Heart left ventricle (tissue), 16 donors: ENCODE measurements around the gene DOCK4. TPM values are rescaled to one million over a fixed set of nuclear protein-coding genes. Genes with fewer than 3 reads are reported as not detected.

ENCODE experiments used
- ATAC-seq, 4 donors: fragments of 200-7000 bp; cut with Tn5 transposase; one replicate each; pipeline ENCODE4 v1.9.1; 2020 to 2022; ENCODE audit warnings: moderate library complexity in 4 of 4, mild to moderate bottlenecking in 3 of 4, moderate number of reproducible peaks in 1 of 4
- DNase-seq, 5 donors: peaks; one replicate each; pipeline ENCODE4 v3.0.0-alpha.2; 2020
- H3K27ac ChIP-seq, 12 donors: fragments of 200-600 bp; sonication (generic) in 4 of 12; one replicate each; pipeline versions ENCODE4 v1.5.0 to v1.8.0; 2016 to 2022; ENCODE audit warnings: mild to moderate bottlenecking in 2 of 12
- H3K27me3 ChIP-seq, 9 donors: fragments of 200-600 bp; sonication (generic) in 2 of 9; one replicate each; pipeline versions ENCODE4 v1.5.1 to v1.8.0; 2016 to 2022; ENCODE audit warnings: mild to moderate bottlenecking in 3 of 9
- H3K36me3 ChIP-seq, 9 donors: fragments of 200-600 bp; sonication (generic) in 2 of 9; one replicate each; pipeline versions ENCODE4 v1.5.0 to v1.8.0; 2018 to 2022; ENCODE audit warnings: mild to moderate bottlenecking in 2 of 9
- H3K4me1 ChIP-seq, 12 donors: fragments of 200-600 bp; sonication (generic) in 4 of 12; one replicate each; pipeline versions ENCODE4 v1.5.0 to v1.8.0; 2016 to 2022; ENCODE audit warnings: mild to moderate bottlenecking in 3 of 12
- H3K4me3 ChIP-seq, 12 donors: fragments of 200-600 bp; sonication (generic) in 4 of 12; one replicate each; pipeline versions ENCODE4 v1.5.0 to v1.8.0; 2017 to 2022; ENCODE audit warnings: mild to moderate bottlenecking in 9 of 12, moderate library complexity in 4 of 12
- H3K9me3 ChIP-seq, 12 donors: fragments of 200-600 bp; sonication (generic) in 4 of 12; one replicate each; pipeline versions ENCODE4 v1.5.0 to v1.8.0; 2016 to 2022; ENCODE audit warnings: mild to moderate bottlenecking in 1 of 12
- CTCF ChIP-seq, 12 donors: fragments of 200-600 bp; sonication (generic) in 4 of 12; IDR thresholded peaks; one replicate each; pipeline versions ENCODE4 v1.5.0 to v1.8.0; 2018 to 2022; ENCODE audit warnings: antibody characterized with exemption in 12 of 12, mild to moderate bottlenecking in 5 of 12
- POLR2A ChIP-seq, 2 donors: fragments of 450-650 bp; IDR thresholded peaks; one replicate each; pipeline ENCODE4 v1.6.1; 2017; ENCODE audit warnings: antibody characterized with exemption in 2 of 2, mild to moderate bottlenecking in 2 of 2, moderate library complexity in 2 of 2
- WGBS, 4 donors: extraction: QIAGEN DNeasy Blood & Tissue Kit in 2 of 4; methylation state at CpG; one replicate each; pipeline versions ENCODE4 v1.1.5 to v1.1.7; 2013 to 2018; 5-methylcytosine and 5-hydroxymethylcytosine counted together
- intact Hi-C, 10 donors: fragments of 100-400 bp; cut with DNase I; formaldehyde crosslinking; loops; one replicate each; pipeline versions ENCODE4 v1.11.1 to v1.14.2; 2022
- polyA plus RNA-seq, 2 donors: library from polyadenylated mRNA; stranded (reverse); fragments of 200-250 nt; gene quantifications; one replicate each; pipeline ENCODE4 v1.2.3, GENCODE V29; 2013
- total RNA-seq, 9 donors: library from RNA; depleted of rRNA in 2 of 9; stranded (reverse); fragments of >200 nt in 2 of 9; fragmentation: NEBNext Ultra II Directional in 3 of 9; extraction: Animal tissue kit (Norgen Biotek cat#: 25700) in 3 of 9; gene quantifications; one replicate each; pipeline versions ENCODE4 v1.1.0 to v1.2.4, GENCODE V29; 2016 to 2023
- donor health status: ischemic (EF 13 %, LVEDD 7.1; RV severe dilation, severe dysfunction).
- donor health status: healthy with polysubstance abuse.
- donor health status: DM: no; HTN: yes; CAD: no.
- donor health status: DM: no; HTN: no; CAD: no.
- donor health status: ischemic (EF 25% LVEDD 6.9; RV normal size, moderate dysfunction).
- donor health status: ischemic (EF 25% LVEDD 5.7; RV mildly dilated, moderate dysfunction).
- donor health status: healthy.
- donor health status: DM: yes; HTN: yes; CAD: no.
- donor health status: ischemic (EF 35%, LVEDD 5.7; RV mildly dilated, moderate dysfunction).
- donor health status: nonischemic (EF 11% LVEDD 7.7; RV severe dilation, severe dysfunction).
- donor health status: DM: yes; HTN: yes; CAD: no.
- donor health status: PGD.
- donor health status: ischemic (EF 29% LVEDD 5.4; RV normal size, mild dysfunction).
- donor health status: nonischemic (EF 23%, LVEDD 6.1; RV moderate dilation, normal function).

DOCK4 gene
- total and polyA plus RNA-seq, 11 donors: 5.1 to 40.8 (median 13.1) TPM

DNA sequence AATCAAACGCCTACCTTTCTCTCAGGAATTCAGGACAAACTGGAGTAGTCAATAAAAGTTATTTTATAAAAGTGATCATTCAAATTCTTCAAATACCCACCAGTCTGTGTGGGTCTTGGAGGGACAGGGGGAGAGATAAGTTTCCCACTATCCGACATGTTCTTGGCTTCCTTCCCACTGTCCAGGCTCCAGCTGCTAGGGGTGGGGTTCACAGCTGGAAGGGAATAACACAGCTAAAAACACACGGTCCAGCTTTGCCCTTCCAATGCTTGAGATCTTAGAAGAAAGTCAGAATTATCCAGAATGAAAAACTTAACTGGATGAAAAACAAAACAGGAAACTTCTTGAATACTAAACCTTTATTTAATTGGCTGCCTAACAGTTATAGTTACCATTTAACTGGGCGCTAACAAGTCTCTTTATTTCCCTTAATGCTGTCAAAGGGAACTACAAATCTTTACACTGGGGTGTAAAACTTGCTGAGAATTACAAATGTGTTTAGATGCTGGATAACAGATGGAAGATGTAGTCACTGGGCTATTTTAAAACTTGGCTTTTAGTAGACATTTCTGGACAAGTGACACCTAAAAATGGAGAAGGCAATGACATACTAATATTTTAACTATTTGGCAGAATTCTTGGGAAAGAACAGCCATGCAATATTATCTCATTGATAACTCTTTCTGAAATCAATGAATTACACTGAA is 471.1 kb downstream of the DOCK4 start:
- WGBS, 4 donors: 45 to 56% (median 50%) methylated on average over 4 of the region's 4 CpGs
- ATAC-seq: peak in 2 of 4 donors; percentile 41 to 48
- peaks cover 0 to 76% (median 55%) of the 10 kb centered on the region in 9 donors for H3K36me3 ChIP-seq

DNA sequence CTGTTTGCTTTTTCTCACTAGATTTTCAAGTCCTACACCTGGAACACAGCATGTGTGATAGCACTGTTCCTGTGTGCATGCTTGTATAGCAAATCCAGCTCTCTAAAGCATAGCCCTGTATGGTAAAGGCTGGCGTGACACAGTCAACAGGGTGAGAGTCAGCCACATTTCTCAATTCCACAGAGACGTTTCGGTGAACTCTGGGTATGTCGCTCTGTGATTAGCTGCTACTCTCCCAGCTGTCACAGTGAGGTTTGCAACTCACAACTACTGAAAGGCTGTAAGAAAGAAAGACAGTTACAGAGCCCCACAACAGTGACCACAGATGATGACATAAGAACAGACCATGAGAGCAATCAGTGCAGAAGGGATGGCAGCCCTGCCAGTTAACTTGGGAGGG is 473.3 kb downstream of the DOCK4 start:
- no peak for ATAC-seq
- peaks cover 0 to 18% (median 7%) of the 10 kb centered on the region in 12 donors for H3K4me1 ChIP-seq
- TF ChIP-seq CTCF (IDR thresholded peaks at IDR 0.05) (no peak), POLR2A (IDR thresholded peaks at IDR 0.05) (no peak)
- DNase-seq: no peak
- 82 to 88% (median 85%) methylated on average over 4 of the region's 4 CpGs for WGBS, 4 donors
- H3K9me3 ChIP-seq: no peaks in the 10 kb centered on the region
- intact Hi-C loops: loop anchor here in 7 of 10 donors (5.0 to 10.0 kb wide), 7 partner anchors 238 to 1888 kb away; partner anchors contain the start of gene LRRN3 (in 6 of the 7)
- H3K4me3 ChIP-seq: no peak overlapping the region
- no peak overlapping the region for H3K27ac ChIP-seq
- H3K36me3 ChIP-seq: peaks cover 0 to 61% (median 45%) of the 10 kb centered on the region in 9 donors
- H3K27me3 ChIP-seq: no peaks in the 10 kb centered on the region

More for the DNA sequence above, 471.1 kb downstream of the DOCK4 start:
- no peaks in the 10 kb centered on the region for H3K27me3 ChIP-seq
- DNase-seq: peak in 1 of 5 donors; percentile 29
- intact Hi-C loops: loop anchor here in 8 of 10 donors (5.0 to 10.0 kb wide), 7 partner anchors 240 to 1890 kb away; partner anchors contain the start of gene LRRN3 (in 8 of the 8)
- peak overlapping the region in 1 of 12 donors; percentile 9 for H3K27ac ChIP-seq
- H3K9me3 ChIP-seq: no peaks in the 10 kb centered on the region
- no peak overlapping the region for H3K4me3 ChIP-seq
- peaks cover 0 to 18% (median 7%) of the 10 kb centered on the region in 12 donors for H3K4me1 ChIP-seq
- no peak for TF ChIP-seq CTCF (IDR thresholded peaks at IDR 0.05)
- no peak for TF ChIP-seq POLR2A (IDR thresholded peaks at IDR 0.05)

GRCh38 chr7:111730476-111731300 is 475.5 kb downstream of the DOCK4 start:
- Histone ChIP-seq H3K27ac (no peak overlapping the region), H3K36me3 (peaks cover 0 to 58% (median 42%) of the 10 kb centered on the region in 9 donors), H3K4me3 (no peak overlapping the region), H3K9me3 (no peaks in the 10 kb centered on the region), H3K4me1 (peaks cover 0 to 9% (median 5%) of the 10 kb centered on the region in 12 donors), H3K27me3 (no peaks in the 10 kb centered on the region)
- 90 to 91% (median 90%) methylated on average over 13 of the region's 13 CpGs for WGBS, 4 donors
- no peak for DNase-seq
- TF ChIP-seq CTCF (IDR thresholded peaks at IDR 0.05) (peak in 10 of 12 donors; percentile 24 to 56 (median 36)), POLR2A (IDR thresholded peaks at IDR 0.05) (no peak)
- ATAC-seq: peak in 1 of 4 donors; percentile 46
- intact Hi-C loops: loop anchor here in 7 of 10 donors (5.0 to 10.0 kb wide), 7 partner anchors 236 to 1886 kb away; partner anchors contain the start of gene LRRN3 (in 6 of the 7)
